ENCODE measurements around the gene TBX10. TPM values are rescaled to one million over a fixed set of nuclear protein-coding genes. Genes with fewer than 3 reads are reported as not detected.
A peak's percentile ranks its signal among the peaks of the same experiment; 100 is the strongest.

The TBX10 gene
- total RNA-seq, 1 donor from 2014 or later = 0.14 TPM

DNA sequence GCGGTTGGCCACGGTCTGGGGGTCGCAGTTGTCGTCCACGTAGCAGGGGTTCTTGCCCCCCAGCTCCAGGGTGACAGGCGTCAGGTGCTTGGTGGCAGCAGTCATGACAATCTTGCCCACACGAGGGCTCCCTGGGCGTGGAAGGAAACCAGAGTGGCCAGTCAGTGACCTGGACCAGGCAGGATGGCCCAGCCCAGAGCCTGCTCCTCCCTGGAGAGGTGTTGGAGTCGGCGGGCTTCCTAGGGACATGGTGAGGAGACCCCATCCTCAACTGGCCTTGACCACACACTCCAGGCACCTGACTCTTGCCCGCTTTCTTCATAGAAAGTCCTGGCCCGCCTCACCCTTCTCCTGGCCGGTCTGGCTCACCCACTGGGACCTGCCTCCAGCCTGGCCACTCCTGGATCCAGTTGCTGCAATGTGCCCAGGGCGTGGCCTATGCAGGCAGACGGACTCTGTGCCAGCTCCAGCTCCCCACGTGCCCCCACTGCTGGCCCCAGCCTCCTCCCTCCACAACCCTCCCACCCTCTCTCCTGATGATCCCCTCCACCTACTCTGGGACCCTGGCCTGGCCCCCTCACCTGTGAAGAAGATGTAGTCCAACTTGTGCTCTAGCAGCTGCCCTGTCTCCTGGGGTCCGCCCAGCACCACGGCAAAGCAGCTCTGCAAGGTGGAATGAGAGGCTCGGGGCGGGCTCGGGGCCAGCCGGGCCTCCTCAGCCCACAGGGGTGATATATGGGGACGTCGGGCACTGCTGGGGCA, 26.2 kb upstream of the TBX10 start:
- no peak overlapping the region for H3K27ac ChIP-seq (replicated peaks)
- no peak for DNase-seq
- H3K4me1 ChIP-seq = no peaks in the 10 kb centered on the region
- no peaks in the 10 kb centered on the region for H3K9me3 ChIP-seq (replicated peaks)
- H3K4me3 ChIP-seq = no peak overlapping the region
- no peaks in the 10 kb centered on the region for H3K27me3 ChIP-seq (ENCODE audit: low read depth)
- no peaks in the 10 kb centered on the region for H3K36me3 ChIP-seq
- intact Hi-C loops (cut with micrococcal nuclease) = no loop called here
- TF ChIP-seq, protein P1, sequence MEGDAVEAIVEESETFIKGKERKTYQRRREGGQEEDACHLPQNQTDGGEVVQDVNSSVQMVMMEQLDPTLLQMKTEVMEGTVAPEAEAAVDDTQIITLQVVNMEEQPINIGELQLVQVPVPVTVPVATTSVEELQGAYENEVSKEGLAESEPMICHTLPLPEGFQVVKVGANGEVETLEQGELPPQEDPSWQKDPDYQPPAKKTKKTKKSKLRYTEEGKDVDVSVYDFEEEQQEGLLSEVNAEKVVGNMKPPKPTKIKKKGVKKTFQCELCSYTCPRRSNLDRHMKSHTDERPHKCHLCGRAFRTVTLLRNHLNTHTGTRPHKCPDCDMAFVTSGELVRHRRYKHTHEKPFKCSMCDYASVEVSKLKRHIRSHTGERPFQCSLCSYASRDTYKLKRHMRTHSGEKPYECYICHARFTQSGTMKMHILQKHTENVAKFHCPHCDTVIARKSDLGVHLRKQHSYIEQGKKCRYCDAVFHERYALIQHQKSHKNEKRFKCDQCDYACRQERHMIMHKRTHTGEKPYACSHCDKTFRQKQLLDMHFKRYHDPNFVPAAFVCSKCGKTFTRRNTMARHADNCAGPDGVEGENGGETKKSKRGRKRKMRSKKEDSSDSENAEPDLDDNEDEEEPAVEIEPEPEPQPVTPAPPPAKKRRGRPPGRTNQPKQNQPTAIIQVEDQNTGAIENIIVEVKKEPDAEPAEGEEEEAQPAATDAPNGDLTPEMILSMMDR (IDR thresholded peaks at IDR 0.05; ENCODE audit: borderline replicate concordance) = peak; percentile 53

DNA sequence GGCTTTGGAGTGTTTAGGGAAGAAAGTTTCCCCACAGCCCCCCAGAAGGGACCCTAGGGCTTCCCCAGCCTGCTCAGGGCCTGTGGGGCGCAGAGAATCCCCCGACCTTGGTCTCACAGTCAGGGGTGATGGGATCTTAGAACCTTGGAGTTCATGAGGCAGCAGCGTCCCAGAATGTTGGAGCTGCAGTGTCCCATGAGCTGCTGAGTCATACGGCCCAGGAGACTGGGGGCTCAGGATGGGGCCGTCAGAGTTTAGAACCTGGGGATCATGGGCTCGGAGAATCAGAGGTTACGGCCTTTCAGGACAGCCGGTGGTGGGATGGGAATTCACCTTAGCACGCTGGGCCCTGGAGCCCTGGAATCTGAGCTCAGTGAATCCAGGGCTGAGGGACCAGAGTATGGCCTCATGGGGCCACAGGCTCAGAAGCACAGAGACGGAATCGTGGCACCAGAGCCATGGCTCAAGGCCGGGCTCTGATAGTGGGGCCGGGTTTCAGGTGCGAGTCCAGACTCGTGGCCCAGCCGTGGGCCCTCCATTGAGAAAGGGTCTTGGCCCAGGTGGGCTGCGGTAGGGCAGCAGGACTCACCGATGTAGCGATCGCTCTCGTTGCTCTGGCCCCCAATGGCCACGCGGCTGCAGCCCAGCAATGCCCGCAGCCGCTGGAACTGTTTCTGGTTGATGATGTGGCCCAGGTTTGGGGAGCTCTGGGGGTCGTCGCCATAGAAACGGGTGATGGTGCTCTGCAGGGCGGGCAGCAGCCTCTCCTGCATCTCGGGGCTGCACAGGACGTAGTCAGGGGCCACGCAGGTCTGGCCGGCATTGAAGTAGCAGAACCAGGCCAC, 25.4 kb upstream of the TBX10 start:
- Histone ChIP-seq H3K9me3 (replicated peaks) (no peaks in the 10 kb centered on the region), H3K4me3 (no peak overlapping the region), H3K4me1 (no peaks in the 10 kb centered on the region), H3K36me3 (no peaks in the 10 kb centered on the region), H3K27me3 (ENCODE audit: low read depth) (no peaks in the 10 kb centered on the region), H3K27ac (replicated peaks) (no peak overlapping the region)
- TF ChIP-seq, protein P1 (IDR thresholded peaks at IDR 0.05; ENCODE audit: borderline replicate concordance) = no peak
- DNase-seq = no peak
- intact Hi-C loops (cut with micrococcal nuclease) = no loop called here

DNA sequence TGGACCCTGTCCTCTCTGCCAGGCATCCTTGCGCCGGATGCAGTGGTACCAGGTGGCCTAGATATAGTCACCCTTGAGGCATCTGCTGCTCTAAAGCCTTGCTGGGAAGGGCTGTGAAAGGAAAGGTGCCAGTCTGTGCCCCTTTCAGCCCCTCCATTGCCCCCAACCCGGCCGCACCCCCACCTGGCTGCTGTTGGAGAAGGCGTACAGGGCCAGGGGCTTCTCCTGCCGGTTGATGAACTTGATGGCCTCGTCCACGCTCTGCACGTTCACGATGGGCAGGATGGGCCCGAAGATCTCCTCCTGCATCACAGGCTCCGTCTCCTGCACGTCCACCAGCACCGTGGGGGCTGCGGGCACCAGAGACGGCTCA, 24.6 kb upstream of the TBX10 start:
- H3K4me3 ChIP-seq = no peak overlapping the region
- H3K4me1 ChIP-seq = no peaks in the 10 kb centered on the region
- DNase-seq = no peak
- TF ChIP-seq, protein P1 (IDR thresholded peaks at IDR 0.05; ENCODE audit: borderline replicate concordance) = no peak
- H3K36me3 ChIP-seq = no peaks in the 10 kb centered on the region
- no peaks in the 10 kb centered on the region for H3K9me3 ChIP-seq (replicated peaks)
- H3K27me3 ChIP-seq (ENCODE audit: low read depth) = no peaks in the 10 kb centered on the region
- intact Hi-C loops (cut with micrococcal nuclease) = no loop called here
- no peak overlapping the region for H3K27ac ChIP-seq (replicated peaks)

DNA sequence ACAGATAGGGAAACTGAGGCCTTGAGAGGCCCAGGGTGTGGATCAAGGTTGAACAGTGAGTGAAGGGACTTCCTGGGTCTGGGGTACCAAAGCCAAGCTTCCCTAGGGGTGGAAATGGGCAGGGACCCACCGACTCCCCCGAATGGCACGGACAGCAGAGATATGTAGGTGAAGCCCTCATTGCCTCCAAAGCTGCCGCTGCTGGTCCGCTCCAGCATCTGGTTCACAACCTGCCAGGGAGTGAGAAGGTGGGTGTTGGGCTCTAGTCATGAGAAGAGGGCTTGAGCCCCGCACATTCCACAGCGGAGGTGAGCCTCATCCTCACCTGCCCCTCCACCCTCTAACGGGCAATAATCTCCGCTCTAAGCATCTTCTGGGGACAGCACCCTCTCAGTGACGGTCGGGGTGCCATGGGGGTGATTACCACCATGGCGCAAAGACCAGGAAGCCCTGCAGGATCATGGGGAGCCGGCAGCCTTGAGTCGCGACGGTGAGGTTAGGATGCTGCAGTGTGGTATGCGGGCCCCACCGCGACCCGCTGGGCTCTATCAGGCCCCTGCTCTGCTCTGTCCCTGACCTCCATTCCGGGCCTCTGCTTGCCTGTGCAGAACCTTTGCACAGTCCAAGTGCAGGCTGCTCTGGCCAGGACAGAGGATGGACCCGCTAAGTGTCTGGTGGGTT, 24.1 kb upstream of the TBX10 start:
- no peaks in the 10 kb centered on the region for H3K27me3 ChIP-seq (ENCODE audit: low read depth)
- H3K4me3 ChIP-seq = no peak overlapping the region
- intact Hi-C loops (cut with micrococcal nuclease) = no loop called here

More for the DNA sequence above, 24.1 kb upstream of the TBX10 start:
- Histone ChIP-seq H3K36me3 (no peaks in the 10 kb centered on the region), H3K27ac (replicated peaks) (no peak overlapping the region), H3K9me3 (replicated peaks) (no peaks in the 10 kb centered on the region), H3K4me1 (no peaks in the 10 kb centered on the region)
- TF ChIP-seq, protein P1 (IDR thresholded peaks at IDR 0.05; ENCODE audit: borderline replicate concordance) = no peak
- DNase-seq = no peak

Data from left ventricle myocardium inferior (tissue), 1 donor.